Trophoblast cell (in vitro differentiated cells and primary cell): ENCODE results near the gene TK1.
A peak's percentile ranks its signal among the peaks of the same experiment; 100 is the strongest.

Source experiments
- DNase-seq, 2 donors: peaks; one replicate each; pipeline ENCODE4 v3.0.0-alpha.2; 2016
- H2AFZ ChIP-seq: 2 replicates; pipeline ENCODE4 v1.6.1; 2013; ENCODE audit warnings: low read length, moderate library complexity, mild to moderate bottlenecking; ENCODE audit not compliant: insufficient read depth, poor library complexity
- H2AK5ac ChIP-seq: 2 replicates; pipeline ENCODE4 v1.6.1; 2013; ENCODE audit warnings: mild to moderate bottlenecking, low read length
- H2BK120ac ChIP-seq: 2 replicates; pipeline ENCODE4 v1.6.1; 2013; ENCODE audit warnings: low read length, mild to moderate bottlenecking, moderate library complexity; ENCODE audit not compliant: insufficient read depth, poor library complexity
- H2BK12ac ChIP-seq: 2 replicates; pipeline ENCODE4 v1.6.1; 2013; ENCODE audit warnings: mild to moderate bottlenecking, low read length, moderate library complexity
- H2BK5ac ChIP-seq: 2 replicates; pipeline ENCODE4 v1.6.1; 2013; ENCODE audit warnings: low read length, low read depth, moderate library complexity, mild to moderate bottlenecking; ENCODE audit not compliant: poor library complexity
- H3K14ac ChIP-seq: 2 replicates; pipeline ENCODE4 v1.6.1; 2013; ENCODE audit warnings: mild to moderate bottlenecking, low read length
- H3K18ac ChIP-seq: 2 replicates; pipeline ENCODE4 v1.6.1; 2013; ENCODE audit warnings: mild to moderate bottlenecking, low read length
- H3K23ac ChIP-seq: 2 replicates; pipeline ENCODE4 v1.6.1; 2013; ENCODE audit warnings: low read length
- H3K27ac ChIP-seq: 2 replicates; pipeline ENCODE4 v1.5.1; 2013; ENCODE audit warnings: low read depth, mild to moderate bottlenecking, inconsistent platforms, low read length, moderate library complexity
- H3K27me3 ChIP-seq: 2 replicates; pipeline ENCODE4 v1.6.1; 2013; ENCODE audit warnings: inconsistent platforms, mild to moderate bottlenecking, low read length, moderate library complexity; ENCODE audit not compliant: insufficient read depth
- H3K36me3 ChIP-seq, 2 experiments: 1 replicate in 1 of 2; 2 replicates in 1 of 2; pipeline ENCODE4 v1.6.1; 2013; ENCODE audit warnings: low read length in 2 of 2, mild to moderate bottlenecking in 2 of 2, moderate library complexity in 1 of 2; ENCODE audit not compliant: insufficient read depth in 2 of 2, control insufficient read depth in 1 of 2
- H3K4ac ChIP-seq: 2 replicates; pipeline ENCODE4 v1.6.1; 2013; ENCODE audit warnings: low read depth, mild to moderate bottlenecking, low read length, moderate library complexity
- H3K4me1 ChIP-seq, 2 experiments: 1 replicate in 1 of 2; 2 replicates in 1 of 2; pipeline ENCODE4 v1.6.1; 2013; ENCODE audit warnings: low read length in 2 of 2, mild to moderate bottlenecking in 2 of 2, moderate library complexity in 1 of 2; ENCODE audit not compliant: insufficient read depth in 2 of 2, control insufficient read depth in 1 of 2
- H3K4me2 ChIP-seq: 2 replicates; pipeline ENCODE4 v1.6.1; 2013; ENCODE audit warnings: inconsistent platforms, mild to moderate bottlenecking, low read length, moderate library complexity
- H3K4me3 ChIP-seq: 2 replicates; pipeline ENCODE4 v1.5.1; 2013; ENCODE audit warnings: mild to moderate bottlenecking, low read depth, low read length, inconsistent platforms
- H3K79me1 ChIP-seq: one replicate; pipeline ENCODE4 v1.6.1; 2013; ENCODE audit warnings: low read length
- H3K79me2 ChIP-seq: 2 replicates; pipeline ENCODE4 v1.6.1; 2013; ENCODE audit warnings: low read length, mild to moderate bottlenecking; ENCODE audit not compliant: control insufficient read depth, insufficient read depth, poor library complexity
- H3K9ac ChIP-seq: 2 replicates; pipeline ENCODE4 v1.6.1; 2013; ENCODE audit warnings: mild to moderate bottlenecking, low read length
- H3K9me3 ChIP-seq: 2 replicates; pipeline ENCODE4 v1.6.1; 2013; ENCODE audit warnings: low read depth, mild to moderate bottlenecking, control low read depth, inconsistent platforms, low read length; ENCODE audit not compliant: insufficient read depth
- H4K12ac ChIP-seq: 2 replicates; pipeline ENCODE4 v1.6.1; 2013; ENCODE audit warnings: low read depth, mild to moderate bottlenecking, low read length, moderate library complexity
- H4K8ac ChIP-seq: 2 replicates; pipeline ENCODE4 v1.6.1; 2013; ENCODE audit warnings: low read depth, mild to moderate bottlenecking, low read length, moderate library complexity
- H4K91ac ChIP-seq: one replicate; pipeline ENCODE4 v1.6.1; 2013; ENCODE audit warnings: low read depth, mild to moderate bottlenecking, low read length, moderate library complexity
- WGBS: extraction: QIAGEN DNeasy Blood & Tissue Kit; methylation state at CpG from one replicate; pipeline ENCODE4 v1.1.7; 2013; ENCODE audit warnings: missing lambda C conversion rate; ENCODE audit not compliant: insufficient read length, insufficient coverage; ENCODE audit errors: extremely low coverage; 5-methylcytosine and 5-hydroxymethylcytosine counted together

Gene TK1

GRCh38 chr17:78159575-78160158 lies 27.2 kb downstream of the TK1 start:
- no peak overlapping the region for H3K9ac ChIP-seq
- peak; percentile 57 to 78 for DNase-seq
- H3K79me1 ChIP-seq = no peaks in the 10 kb centered on the region
- H2BK12ac ChIP-seq = no peak overlapping the region
- H4K12ac ChIP-seq = no peak overlapping the region
- no peak overlapping the region for H3K23ac ChIP-seq
- H3K27ac ChIP-seq = no peak overlapping the region
- H3K14ac ChIP-seq = no peak overlapping the region
- no peak overlapping the region for H3K4me2 ChIP-seq
- H3K79me2 ChIP-seq = no peaks in the 10 kb centered on the region
- no peak overlapping the region for H2AK5ac ChIP-seq
- peaks cover 2% of the 10 kb centered on the region for H3K9me3 ChIP-seq
- no peaks in the 10 kb centered on the region for H3K4me1 ChIP-seq
- H2AFZ ChIP-seq = no peak overlapping the region
- WGBS = no CpG with 5 or more reads among the region's 10 CpGs
- no peak overlapping the region for H3K18ac ChIP-seq
- H4K8ac ChIP-seq = no peak overlapping the region
- no peak overlapping the region for H2BK120ac ChIP-seq
- no peak overlapping the region for H3K4ac ChIP-seq
- H3K4me3 ChIP-seq = no peak overlapping the region
- H4K91ac ChIP-seq = no peak overlapping the region
- H3K36me3 ChIP-seq = no peaks in the 10 kb centered on the region
- no peak overlapping the region for H2BK5ac ChIP-seq
- no peaks in the 10 kb centered on the region for H3K27me3 ChIP-seq

DNA sequence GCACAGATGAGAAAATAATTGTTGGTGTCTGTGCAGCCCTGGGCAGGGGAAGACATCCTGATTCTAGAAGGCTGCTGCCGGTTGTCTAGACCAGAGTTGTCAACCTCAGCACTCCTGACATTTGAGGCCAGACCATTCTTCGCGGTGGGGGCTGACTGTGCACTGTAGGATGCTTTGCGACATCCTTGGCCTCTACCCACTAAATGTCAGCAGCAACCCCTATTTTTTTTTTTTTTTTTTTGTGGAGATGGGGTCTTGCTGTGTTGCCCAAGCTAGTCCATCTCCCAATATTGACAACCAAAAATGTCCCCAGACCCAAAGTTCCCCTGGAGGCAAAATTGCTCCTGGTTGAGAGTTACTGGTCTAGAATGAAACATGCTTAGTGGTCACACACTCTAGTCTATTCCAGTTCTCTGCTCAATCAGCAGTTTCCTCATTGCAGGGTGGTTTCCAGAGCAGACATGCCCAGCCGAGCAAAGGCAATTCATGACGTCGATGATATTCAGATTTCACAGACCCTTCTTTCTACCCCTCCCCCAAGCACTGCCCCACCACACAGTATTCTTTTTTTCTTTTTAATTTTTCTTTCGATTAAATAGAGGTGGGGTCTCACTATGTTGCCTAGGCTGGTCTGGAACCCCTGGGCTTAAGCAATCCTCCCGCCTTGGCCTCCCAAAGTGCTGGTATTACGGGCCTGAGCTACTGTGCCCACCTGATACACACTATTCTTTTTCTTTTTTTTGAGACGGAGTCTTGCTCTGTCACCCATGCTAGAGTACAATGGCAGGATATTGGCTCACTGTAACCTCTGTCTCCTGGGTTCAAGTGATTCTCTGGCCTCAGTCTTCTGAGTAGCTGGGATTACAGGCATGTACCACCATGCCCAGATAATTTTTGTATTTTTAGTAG lies 31.7 kb downstream of the TK1 start:
- WGBS = no CpG with 5 or more reads among the region's 11 CpGs
- peaks cover 2 to 5% of the 10 kb centered on the region in 2 experiments for H3K4me1 ChIP-seq

GRCh38 chr17:78151514-78152008 lies 35.3 kb downstream of the TK1 start:
- WGBS = no CpG with 5 or more reads among the region's 7 CpGs
- Histone ChIP-seq H3K14ac (no peak overlapping the region), H3K9ac (no peak overlapping the region)

More for the DNA sequence above, 31.7 kb downstream of the TK1 start:
- H3K36me3 ChIP-seq = no peaks in the 10 kb centered on the region
- H3K27ac ChIP-seq = no peak overlapping the region
- no peak overlapping the region for H3K4me2 ChIP-seq
- no peak overlapping the region for H4K91ac ChIP-seq
- no peak overlapping the region for H4K12ac ChIP-seq
- no peak overlapping the region for H2BK120ac ChIP-seq
- H4K8ac ChIP-seq = no peak overlapping the region
- H2AK5ac ChIP-seq = no peak overlapping the region
- no peaks in the 10 kb centered on the region for H3K9me3 ChIP-seq
- H3K14ac ChIP-seq = no peak overlapping the region
- H3K27me3 ChIP-seq = no peaks in the 10 kb centered on the region
- no peak overlapping the region for H3K4me3 ChIP-seq
- H3K9ac ChIP-seq = no peak overlapping the region
- H3K4ac ChIP-seq = no peak overlapping the region
- no peak overlapping the region for H3K18ac ChIP-seq
- DNase-seq = no peak
- H3K79me2 ChIP-seq = no peaks in the 10 kb centered on the region
- H2AFZ ChIP-seq = no peak overlapping the region
- H3K23ac ChIP-seq = no peak overlapping the region
- no peaks in the 10 kb centered on the region for H3K79me1 ChIP-seq
- H2BK12ac ChIP-seq = no peak overlapping the region
- no peak overlapping the region for H2BK5ac ChIP-seq

DNA sequence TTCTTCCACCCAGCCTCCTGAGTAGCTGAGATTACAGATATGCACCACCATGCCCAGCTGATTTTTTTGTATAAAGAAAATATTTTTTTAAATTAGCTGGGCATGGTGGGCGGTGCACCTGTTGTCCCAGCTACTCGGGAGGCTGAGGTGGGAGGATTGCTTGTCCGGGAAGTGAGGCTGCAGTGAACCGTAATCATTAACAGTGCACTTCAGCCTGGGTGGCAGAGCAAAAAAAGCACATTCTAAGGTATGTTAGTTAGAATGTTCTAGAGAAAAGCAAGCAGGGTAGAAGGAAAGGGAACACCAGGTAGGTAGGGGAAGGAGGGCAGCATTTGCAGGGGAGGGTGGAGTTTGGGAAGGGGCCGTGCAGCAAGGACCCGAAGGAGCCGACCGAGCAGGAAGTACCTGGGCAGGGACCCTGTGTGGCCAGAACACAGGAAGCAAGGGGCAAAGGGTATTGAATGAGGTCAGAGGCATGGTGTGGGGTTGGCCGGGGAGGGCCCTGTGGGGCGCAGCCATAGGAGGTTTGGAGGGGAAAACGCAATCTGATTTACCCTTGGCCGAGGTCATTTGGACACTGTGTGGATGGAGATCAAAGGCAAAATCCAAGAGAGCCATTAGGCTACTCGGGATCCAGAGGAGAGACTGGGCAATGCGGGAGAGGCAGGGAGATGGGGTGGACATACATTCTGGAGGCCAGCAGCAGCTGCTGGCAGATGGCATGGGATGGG lies 38.4 kb downstream of the TK1 start:
- Histone ChIP-seq H2BK120ac (no peak overlapping the region), H3K18ac (no peak overlapping the region), H3K9ac (no peak overlapping the region), H3K23ac (no peak overlapping the region), H4K8ac (no peak overlapping the region), H3K79me1 (no peaks in the 10 kb centered on the region), H2AFZ (no peak overlapping the region), H3K36me3 (no peaks in the 10 kb centered on the region), H4K12ac (no peak overlapping the region), H2BK5ac (no peak overlapping the region), H3K4me3 (no peak overlapping the region), H3K14ac (no peak overlapping the region), H3K27ac (no peak overlapping the region), H3K9me3 (no peaks in the 10 kb centered on the region), H4K91ac (no peak overlapping the region), H3K79me2 (no peaks in the 10 kb centered on the region), H2BK12ac (no peak overlapping the region), H3K4me1 (peaks cover 2 to 5% of the 10 kb centered on the region in 2 experiments), H3K27me3 (no peaks in the 10 kb centered on the region), H3K4me2 (no peak overlapping the region), H3K4ac (no peak overlapping the region), H2AK5ac (no peak overlapping the region)
- no CpG with 5 or more reads among the region's 14 CpGs for WGBS
- DNase-seq = no peak

More at GRCh38 chr17:78151514-78152008, 35.3 kb downstream of the TK1 start:
- no peak overlapping the region for H3K4me2 ChIP-seq
- H2BK120ac ChIP-seq = no peak overlapping the region
- H2BK12ac ChIP-seq = no peak overlapping the region
- no peaks in the 10 kb centered on the region for H3K36me3 ChIP-seq
- H3K79me1 ChIP-seq = no peaks in the 10 kb centered on the region
- H2AFZ ChIP-seq = no peak overlapping the region
- no peak for DNase-seq
- no peak overlapping the region for H3K23ac ChIP-seq
- H3K27me3 ChIP-seq = no peaks in the 10 kb centered on the region
- no peak overlapping the region for H4K12ac ChIP-seq
- no peak overlapping the region for H3K4me3 ChIP-seq
- H3K79me2 ChIP-seq = no peaks in the 10 kb centered on the region
- no peak overlapping the region for H3K18ac ChIP-seq
- H3K9me3 ChIP-seq = no peaks in the 10 kb centered on the region
- H3K4me1 ChIP-seq = peaks cover 2 to 5% of the 10 kb centered on the region in 2 experiments
- H3K4ac ChIP-seq = no peak overlapping the region
- no peak overlapping the region for H3K27ac ChIP-seq
- no peak overlapping the region for H4K8ac ChIP-seq
- H2BK5ac ChIP-seq = no peak overlapping the region
- H2AK5ac ChIP-seq = no peak overlapping the region
- H4K91ac ChIP-seq = no peak overlapping the region
